Testis (tissue), 3 donors: ENCODE results near the gene OTUD6A. TPM values are rescaled to one million over a fixed set of nuclear protein-coding genes. Genes with fewer than 3 reads are reported as not detected.
"Not testable (repeated sequence)": the region's sequence is repeated elsewhere in the genome, so short reads cannot be mapped to it uniquely, and the experiment has no call there.

Experiments
- DNase-seq: peaks from one replicate; pipeline ENCODE4 v3.0.0-alpha.2; 2019
- H3K27ac ChIP-seq, 2 donors: fragments of 200-600 bp; sonication (generic); one replicate each; pipeline ENCODE4 v1.5.1; 2019
- H3K27me3 ChIP-seq: fragments of 200-600 bp; sonication (generic); one replicate; pipeline ENCODE4 v1.5.1; 2019
- H3K36me3 ChIP-seq: fragments of 200-600 bp; sonication (generic); one replicate; pipeline ENCODE4 v1.5.1; 2017; ENCODE audit warnings: low read depth; ENCODE audit errors: missing control alignments
- H3K4me1 ChIP-seq: fragments of 200-600 bp; sonication (generic); one replicate; pipeline ENCODE4 v1.5.1; 2019
- H3K4me3 ChIP-seq, 2 donors: fragments of 200-600 bp; sonication (generic); one replicate each; pipeline ENCODE4 v1.5.1; 2017 to 2019
- H3K9me3 ChIP-seq: fragments of 200-600 bp; sonication (generic); one replicate; pipeline ENCODE4 v1.5.1; 2017
- CTCF ChIP-seq, 3 experiments: fragments of 450-650 bp in 2 of 3; fragments of 200-600 bp in 1 of 3; sonication (generic) in 1 of 3; IDR thresholded peaks; one replicate each; pipeline ENCODE4 v1.5.1; 2016 to 2019; ENCODE audit warnings: antibody characterized with exemption in 3 of 3, mild to moderate bottlenecking in 2 of 3, moderate library complexity in 1 of 3
- POLR2A ChIP-seq: fragments of 450-650 bp; IDR thresholded peaks from one replicate; pipeline ENCODE4 v1.6.1; 2017; ENCODE audit warnings: antibody characterized with exemption, mild to moderate bottlenecking, moderate library complexity
- WGBS, 2 donors: methylation state at CpG; one replicate each; pipeline ENCODE4 v1.1.5; 2018; 5-methylcytosine and 5-hydroxymethylcytosine counted together
- intact Hi-C: fragments of 100-400 bp; cut with DNase I; formaldehyde crosslinking; loops from one replicate; pipeline ENCODE4 v1.15.1; 2023; ENCODE audit warnings: low total_unique reads
- polyA plus RNA-seq: library from polyadenylated mRNA; stranded (reverse); fragments of 350-450 nt; fragmentation: Illumina TruSeq; extraction: RNeasy Lipid Tissue Mini Kit (QIAGEN cat#74804); gene quantifications from one replicate; pipeline ENCODE4 v1.2.3, GENCODE V29; 2014; ENCODE audit warnings: low read depth, low replicate concordance; ENCODE audit not compliant: insufficient read depth
- total RNA-seq, 2 donors: library from RNA; depleted of rRNA; stranded (reverse); fragments of >200 nt; gene quantifications; one replicate each; pipeline ENCODE4 v1.2.3, GENCODE V29; 2016

Gene OTUD6A
- total and polyA plus RNA-seq, 3 donors from 2014 or later = 6.9 to 17.9 (median 8.1) TPM

- no peak for DNase-seq
- no peaks in the 10 kb centered on the region for H3K9me3 ChIP-seq
- no peak overlapping the region for H3K27ac ChIP-seq
Observed at GRCh38 chrX:70088751-70089150, 26.5 kb downstream of the OTUD6A start.

GRCh38 chrX:70089604-70090297, 27.5 kb downstream of the OTUD6A start:
- intact Hi-C loops = no loop called here

More at GRCh38 chrX:70088751-70089150, 26.5 kb downstream of the OTUD6A start:
- H3K27me3 ChIP-seq = no peaks in the 10 kb centered on the region
- intact Hi-C loops = no loop called here
- no peak overlapping the region for H3K4me3 ChIP-seq
- H3K36me3 ChIP-seq = no peaks in the 10 kb centered on the region
- H3K4me1 ChIP-seq = no peaks in the 10 kb centered on the region
- TF ChIP-seq POLR2A (no peak), CTCF (IDR thresholded peaks at IDR 0.05) (no peak)

GRCh38 chrX:70092247-70092646, 30.0 kb downstream of the OTUD6A start:
- Histone ChIP-seq H3K36me3 (no peaks in the 10 kb centered on the region), H3K4me1 (no peaks in the 10 kb centered on the region), H3K27me3 (no peaks in the 10 kb centered on the region), H3K4me3 (no peak overlapping the region), H3K27ac (no peak overlapping the region), H3K9me3 (no peaks in the 10 kb centered on the region)
- no peak for DNase-seq
- TF ChIP-seq POLR2A (no peak), CTCF (IDR thresholded peaks at IDR 0.05) (no peak)
- 83 to 95% methylated on average over 1 to 4 of the region's 4 CpGs for WGBS, 2 donors
- intact Hi-C loops = no loop called here

More at GRCh38 chrX:70089604-70090297, 27.5 kb downstream of the OTUD6A start:
- TF ChIP-seq CTCF (IDR thresholded peaks at IDR 0.05) (no peak), POLR2A (no peak)
- Histone ChIP-seq H3K4me3 (no peak overlapping the region), H3K4me1 (no peaks in the 10 kb centered on the region), H3K36me3 (no peaks in the 10 kb centered on the region), H3K27ac (no peak overlapping the region), H3K27me3 (no peaks in the 10 kb centered on the region), H3K9me3 (no peaks in the 10 kb centered on the region)
- DNase-seq = no peak
- WGBS, 2 donors = 62 to 71% methylated on average over 1 of the region's 1 CpG

- no peaks in the 10 kb centered on the region for H3K27me3 ChIP-seq
- TF ChIP-seq CTCF (IDR thresholded peaks at IDR 0.05) (no peak), POLR2A (no peak)
- peak; percentile 13 for DNase-seq
- intact Hi-C loops = loop anchor here (5.0 kb wide), 1 partner anchor 59 kb away; no protein-coding TSS in a partner anchor
- no peaks in the 10 kb centered on the region for H3K36me3 ChIP-seq
- 76 to 85% methylated on average over 2 of the region's 2 CpGs for WGBS, 2 donors
- H3K27ac ChIP-seq = no peak overlapping the region
- no peak overlapping the region for H3K4me3 ChIP-seq
- no peaks in the 10 kb centered on the region for H3K4me1 ChIP-seq
- H3K9me3 ChIP-seq = no peaks in the 10 kb centered on the region
Observed at GRCh38 chrX:70096052-70096451, 33.8 kb downstream of the OTUD6A start.

GRCh38 chrX:70105229-70105628, 43.0 kb downstream of the OTUD6A start:
- 31 to 44% methylated on average over 2 of the region's 2 CpGs for WGBS, 2 donors
- H3K9me3 ChIP-seq = no peaks in the 10 kb centered on the region
- TF ChIP-seq CTCF (IDR thresholded peaks at IDR 0.05) = no peak
- TF ChIP-seq POLR2A = no peak
- H3K4me1 ChIP-seq = no peaks in the 10 kb centered on the region
- no peak overlapping the region for H3K4me3 ChIP-seq
- intact Hi-C loops = no loop called here
- no peak for DNase-seq
- no peaks in the 10 kb centered on the region for H3K27me3 ChIP-seq
- H3K36me3 ChIP-seq = no peaks in the 10 kb centered on the region
- no peak overlapping the region for H3K27ac ChIP-seq

- H3K27ac ChIP-seq, DNase-seq, H3K27me3 ChIP-seq, H3K36me3 ChIP-seq, intact Hi-C loops, H3K4me3 ChIP-seq, H3K4me1 ChIP-seq, H3K9me3 ChIP-seq: not testable (repeated sequence)
- 96% methylated on average over 4 of the region's 4 CpGs for WGBS, 2 donors
Observed at GRCh38 chrX:70111436-70112026, 49.3 kb downstream of the OTUD6A start.
